Suprapubic skin (tissue), 4 donors: ENCODE data around the gene NPB. TPM values are rescaled to one million over a fixed set of nuclear protein-coding genes. Genes with fewer than 3 reads are reported as not detected.
"Not testable (repeated sequence)": the region's sequence is repeated elsewhere in the genome, so short reads cannot be mapped to it uniquely, and the experiment has no call there.

Experiments
- DNase-seq, 2 donors: peaks; one replicate each; pipeline ENCODE4 v3.0.0-alpha.2; 2019; ENCODE audit warnings: low spot score in 2 of 2
- H3K27ac ChIP-seq: fragments of 200-600 bp; sonication (generic); one replicate; pipeline ENCODE4 v1.5.1; 2019
- H3K27me3 ChIP-seq: fragments of 200-600 bp; sonication (generic); one replicate; pipeline ENCODE4 v1.5.1; 2019
- H3K36me3 ChIP-seq: fragments of 200-600 bp; sonication (generic); one replicate; pipeline ENCODE4 v1.5.1; 2019
- H3K4me1 ChIP-seq: fragments of 200-600 bp; sonication (generic); one replicate; pipeline ENCODE4 v1.5.1; 2019
- H3K4me3 ChIP-seq: fragments of 200-600 bp; sonication (generic); one replicate; pipeline ENCODE4 v1.5.1; 2019; ENCODE audit warnings: mild to moderate bottlenecking
- H3K9me3 ChIP-seq: fragments of 200-600 bp; sonication (generic); one replicate; pipeline ENCODE4 v1.5.1; 2019
- EP300 ChIP-seq: sonication (generic); formaldehyde crosslinking; IDR thresholded peaks from one replicate; pipeline ENCODE4 v1.6.1; 2017; ENCODE audit warnings: antibody characterized with exemption
- POLR2A ChIP-seq, 2 donors: fragments of 450-650 bp; IDR thresholded peaks; one replicate each; pipeline ENCODE4 v1.6.1; 2017; ENCODE audit warnings: antibody characterized with exemption in 2 of 2, mild to moderate bottlenecking in 2 of 2, moderate library complexity in 2 of 2
- POLR2AphosphoS5 ChIP-seq, 3 donors: sonication (generic); formaldehyde crosslinking; IDR thresholded peaks; one replicate each; pipeline ENCODE4 v1.6.1; 2017; ENCODE audit warnings: antibody characterized with exemption in 3 of 3
- WGBS: methylation state at CpG from one replicate; pipeline ENCODE4 v1.1.5; 2018; 5-methylcytosine and 5-hydroxymethylcytosine counted together
- total RNA-seq, 4 donors: library from RNA; depleted of rRNA; stranded (reverse); fragments of >200 nt; gene quantifications; one replicate each; pipeline ENCODE4 v1.1.0, GENCODE V29; 2016
- TF ChIP-seq, protein P1 (sequence below), 2 donors: fragments of 200-600 bp in 1 of 2; fragments of 450-650 bp in 1 of 2; sonication (generic) in 1 of 2; IDR thresholded peaks; one replicate each; pipeline ENCODE4 v1.5.1; 2016 to 2019; ENCODE audit warnings: antibody characterized with exemption in 2 of 2, mild to moderate bottlenecking in 1 of 2, moderate library complexity in 1 of 2

The NPB gene
- total RNA-seq, 4 donors from 2014 or later, result 0.40 TPM; not detected in 3

DNA sequence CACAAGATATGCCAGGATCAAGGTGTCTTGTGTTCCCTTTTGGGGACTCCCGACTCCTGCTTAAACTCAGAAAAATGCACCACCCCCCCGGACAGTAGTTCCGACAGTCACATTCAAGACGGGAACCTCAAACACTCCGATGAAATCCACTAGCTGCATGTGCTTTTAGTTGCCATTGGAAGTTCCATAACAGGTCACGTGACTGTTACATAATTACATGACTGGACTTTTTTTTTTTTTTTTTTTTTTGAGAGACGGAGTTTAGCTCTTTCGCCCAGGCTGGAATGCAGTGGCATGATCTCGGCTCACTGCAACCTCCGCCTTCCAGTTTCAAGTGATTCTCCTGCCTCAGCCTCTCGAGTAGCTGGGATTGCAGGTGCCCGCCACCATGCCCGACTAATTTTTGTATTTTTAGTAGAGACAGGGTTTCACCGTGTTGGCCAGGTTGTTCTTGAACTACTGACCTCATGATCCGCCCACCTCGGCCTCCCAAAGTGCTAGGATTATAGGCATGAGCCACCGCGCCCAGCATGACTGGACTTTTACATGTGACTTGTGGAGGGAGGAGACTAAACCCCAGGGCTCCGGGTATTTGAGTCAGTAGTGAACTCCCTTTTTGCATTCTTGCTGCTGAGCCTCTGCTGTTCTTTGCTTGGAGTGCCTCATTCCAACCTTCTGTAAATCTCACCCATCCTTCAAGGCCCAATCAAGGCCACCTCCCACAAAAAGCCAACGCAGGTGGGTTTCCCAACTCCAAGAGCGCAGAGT is 14.4 kb downstream of the NPB start:
- Histone ChIP-seq H3K9me3 (no peaks in the 10 kb centered on the region), H3K27ac (peak overlapping the region; percentile 85), H3K4me3 (peak overlapping the region; percentile 97), H3K4me1 (peaks cover 56% of the 10 kb centered on the region), H3K27me3 (no peaks in the 10 kb centered on the region), H3K36me3 (peaks cover 51% of the 10 kb centered on the region)
- DNase-seq, result no peak
- 70% methylated on average over 21 of the region's 21 CpGs for whole genome bisulfite sequencing
- no peak for TF ChIP-seq POLR2AphosphoS5 (IDR thresholded peaks at IDR 0.05)
- TF ChIP-seq, protein P1, sequence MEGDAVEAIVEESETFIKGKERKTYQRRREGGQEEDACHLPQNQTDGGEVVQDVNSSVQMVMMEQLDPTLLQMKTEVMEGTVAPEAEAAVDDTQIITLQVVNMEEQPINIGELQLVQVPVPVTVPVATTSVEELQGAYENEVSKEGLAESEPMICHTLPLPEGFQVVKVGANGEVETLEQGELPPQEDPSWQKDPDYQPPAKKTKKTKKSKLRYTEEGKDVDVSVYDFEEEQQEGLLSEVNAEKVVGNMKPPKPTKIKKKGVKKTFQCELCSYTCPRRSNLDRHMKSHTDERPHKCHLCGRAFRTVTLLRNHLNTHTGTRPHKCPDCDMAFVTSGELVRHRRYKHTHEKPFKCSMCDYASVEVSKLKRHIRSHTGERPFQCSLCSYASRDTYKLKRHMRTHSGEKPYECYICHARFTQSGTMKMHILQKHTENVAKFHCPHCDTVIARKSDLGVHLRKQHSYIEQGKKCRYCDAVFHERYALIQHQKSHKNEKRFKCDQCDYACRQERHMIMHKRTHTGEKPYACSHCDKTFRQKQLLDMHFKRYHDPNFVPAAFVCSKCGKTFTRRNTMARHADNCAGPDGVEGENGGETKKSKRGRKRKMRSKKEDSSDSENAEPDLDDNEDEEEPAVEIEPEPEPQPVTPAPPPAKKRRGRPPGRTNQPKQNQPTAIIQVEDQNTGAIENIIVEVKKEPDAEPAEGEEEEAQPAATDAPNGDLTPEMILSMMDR (IDR thresholded peaks at IDR 0.05), result no peak
- no peak for TF ChIP-seq EP300
- no peak for TF ChIP-seq POLR2A (IDR thresholded peaks at IDR 0.05)

DNA sequence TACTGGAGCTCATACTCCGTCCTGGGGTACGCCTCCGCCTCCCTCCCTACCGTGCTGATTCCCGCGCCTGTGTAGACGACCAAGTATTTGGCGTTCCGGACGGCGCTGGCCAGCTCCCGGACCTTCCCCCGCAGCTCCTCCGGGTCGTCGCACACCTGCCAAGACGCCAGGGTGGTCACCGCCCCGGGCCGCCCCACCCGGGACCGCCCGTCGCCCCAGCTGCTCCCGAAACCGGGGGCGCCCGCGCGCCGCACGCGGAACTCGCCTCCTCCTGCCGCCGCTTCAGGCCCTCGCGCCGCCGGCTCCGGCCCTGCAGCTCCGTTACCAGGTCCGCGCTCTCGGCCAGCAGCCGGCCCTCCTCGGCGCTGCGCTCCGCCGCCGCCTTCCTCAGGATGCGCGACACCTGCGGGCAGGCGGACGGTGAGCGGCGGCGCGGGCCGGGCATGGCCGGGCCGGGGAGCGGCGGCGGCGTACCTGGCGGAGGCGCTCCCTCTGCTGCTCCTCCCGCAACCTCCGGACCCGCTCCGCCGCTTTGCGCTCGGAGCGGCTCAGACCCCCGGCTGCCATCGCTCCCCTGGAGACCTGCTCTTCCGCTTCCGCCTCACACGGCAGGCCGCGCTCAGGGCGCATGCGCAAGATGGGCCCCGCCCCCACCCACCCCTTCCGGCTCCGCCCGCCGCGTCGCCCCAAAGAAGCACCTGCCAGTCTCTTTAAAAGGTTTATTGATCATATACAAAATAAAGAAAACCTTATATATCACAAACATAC is 15.7 kb downstream of the NPB start, which contains the start of gene SIRT7:
TSS of gene SIRT7 (minus strand) at position 612 of the 768 bp plus-strand sequence. CDS start at position 567, 45 bp downstream.
- Histone ChIP-seq H3K4me3 (peak within 1 kb of the TSS; percentile 97), H3K9me3 (no peaks in the 10 kb centered on the region), H3K36me3 (peaks cover 55% of the 10 kb centered on the region), H3K4me1 (peaks cover 53% of the 10 kb centered on the region), H3K27me3 (no peaks in the 10 kb centered on the region), H3K27ac (peak within 1 kb of the TSS; percentile 85)
- WGBS, result 0% methylated on average over 12 of the region's 94 CpGs
- no peak for DNase-seq
- TF ChIP-seq, protein P1 (IDR thresholded peaks at IDR 0.05), result no peak
- TF ChIP-seq EP300 (no peak), POLR2A (IDR thresholded peaks at IDR 0.05) (peak in 1 of 2 donors; percentile 50), POLR2AphosphoS5 (IDR thresholded peaks at IDR 0.05) (peak in 1 of 3 donors; percentile 35)

DNA sequence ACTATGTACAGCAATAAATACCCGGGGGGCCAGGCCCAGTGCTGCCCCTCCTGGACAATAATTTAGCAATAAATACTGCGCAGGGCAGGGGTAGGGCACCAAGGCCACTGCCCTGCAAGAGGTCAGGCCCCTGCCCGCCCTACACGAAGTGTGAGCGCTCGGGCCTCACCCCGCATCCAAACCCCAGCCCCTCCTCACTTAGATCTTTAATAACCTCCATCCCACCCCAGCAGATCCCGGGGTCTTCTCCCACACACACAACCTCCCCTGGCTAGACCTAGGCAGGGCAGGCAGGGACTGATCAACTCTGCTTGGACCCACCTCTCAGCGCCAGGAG is 16.3 kb downstream of the NPB start:
- Histone ChIP-seq H3K27ac (peak overlapping the region; percentile 85), H3K36me3 (peaks cover 52% of the 10 kb centered on the region), H3K4me1 (peaks cover 58% of the 10 kb centered on the region), H3K4me3 (peak overlapping the region; percentile 97)
- 43% methylated on average over 9 of the region's 9 CpGs for WGBS
- H3K27me3 ChIP-seq, H3K9me3 ChIP-seq, DNase-seq: not testable (repeated sequence)

DNA sequence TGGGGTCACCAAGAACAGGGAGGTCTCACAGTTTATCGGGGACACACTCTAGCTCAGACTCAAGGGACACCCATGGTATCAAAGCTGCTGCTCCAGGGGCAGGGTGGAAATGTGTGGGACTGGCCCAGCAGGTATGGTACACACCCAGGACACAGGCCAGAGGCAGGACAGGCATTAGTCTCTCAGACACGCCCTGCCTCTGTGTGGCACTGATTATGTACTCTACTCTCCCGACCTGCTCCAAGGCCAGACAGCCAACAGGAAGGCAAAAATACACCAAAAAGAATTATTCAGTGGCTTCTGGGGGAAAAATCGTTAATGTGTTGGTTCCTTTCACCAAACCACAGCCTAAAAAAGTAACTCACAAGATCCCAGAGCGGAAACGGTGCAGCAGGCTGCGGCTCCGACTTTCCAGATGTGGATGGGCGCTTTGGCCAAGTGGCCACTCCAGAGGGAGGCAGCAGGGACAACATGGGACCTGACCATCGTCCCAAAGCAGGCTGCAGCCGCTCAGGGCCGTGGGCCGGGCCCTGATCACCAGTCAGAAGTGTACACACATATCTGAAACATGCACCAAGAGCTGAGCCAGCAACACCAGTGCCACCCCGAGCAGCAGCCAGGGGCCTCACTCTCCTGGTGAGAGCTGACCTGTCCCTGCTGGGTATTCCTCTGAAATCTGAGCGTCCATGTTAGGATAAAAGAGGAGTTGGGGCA is 17.0 kb downstream of the NPB start:
- H3K27ac ChIP-seq, result peak overlapping the region; percentile 85
- peaks cover 65% of the 10 kb centered on the region for H3K4me1 ChIP-seq
- DNase-seq, result no peak
- H3K4me3 ChIP-seq, result no peak overlapping the region
- peaks cover 45% of the 10 kb centered on the region for H3K36me3 ChIP-seq
- no peaks in the 10 kb centered on the region for H3K9me3 ChIP-seq
- TF ChIP-seq POLR2AphosphoS5 (IDR thresholded peaks at IDR 0.05) (no peak), EP300 (no peak), POLR2A (IDR thresholded peaks at IDR 0.05) (no peak)
- TF ChIP-seq, protein P1 (IDR thresholded peaks at IDR 0.05), result no peak
- no peaks in the 10 kb centered on the region for H3K27me3 ChIP-seq
- WGBS, result 82% methylated on average over 12 of the region's 15 CpGs

DNA sequence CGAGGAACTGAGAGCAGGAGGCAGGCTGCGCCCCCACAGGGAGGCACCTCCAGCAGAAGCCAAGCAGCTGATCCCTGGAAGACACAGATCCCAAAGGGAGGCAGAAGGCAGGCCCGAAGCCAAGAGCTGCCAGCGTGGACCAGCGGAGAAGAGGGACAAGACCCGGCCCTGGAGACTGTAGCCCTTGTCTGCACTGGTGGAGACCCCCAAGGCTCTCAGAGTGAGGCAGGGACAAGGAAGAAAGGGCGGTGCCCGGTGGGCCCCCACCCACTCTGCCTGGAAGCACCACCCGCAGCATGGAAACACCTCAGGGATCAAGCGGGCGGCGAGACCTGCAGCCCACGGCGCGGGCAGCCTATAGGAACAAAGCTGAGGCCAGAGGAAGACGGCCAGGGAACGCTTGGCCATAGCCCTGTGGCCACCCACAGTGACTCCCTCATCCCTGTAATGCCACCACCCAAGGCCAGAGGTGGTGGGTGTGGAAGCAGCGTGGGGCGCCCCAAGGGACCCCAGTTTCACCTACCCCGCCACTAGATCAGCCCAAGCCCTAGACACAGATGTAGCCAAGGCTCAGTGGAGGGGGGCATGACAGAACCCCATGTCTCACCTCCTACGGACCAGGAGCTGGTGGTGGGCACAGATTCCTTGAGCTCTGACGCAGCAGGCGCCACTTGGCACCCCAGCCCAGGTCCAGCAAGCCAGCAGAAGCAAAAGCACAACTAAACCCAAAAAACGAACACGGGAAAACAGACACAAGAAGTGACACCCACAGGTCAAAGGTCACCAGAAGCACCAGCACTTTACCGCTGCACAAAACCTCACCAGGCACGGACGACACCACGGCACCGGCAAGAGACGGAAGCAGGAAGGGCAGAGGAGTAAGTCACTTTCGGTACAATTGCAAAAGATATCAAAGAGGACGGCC is 18.8 kb downstream of the NPB start:
- no peak overlapping the region for H3K27ac ChIP-seq
- 82% methylated on average over 32 of the region's 33 CpGs for WGBS
- no peak overlapping the region for H3K4me3 ChIP-seq
- H3K4me1 ChIP-seq, result peaks cover 80% of the 10 kb centered on the region
- H3K27me3 ChIP-seq, result no peaks in the 10 kb centered on the region
- H3K9me3 ChIP-seq, result no peaks in the 10 kb centered on the region
- no peak for DNase-seq
- TF ChIP-seq POLR2A (IDR thresholded peaks at IDR 0.05) (no peak), EP300 (no peak), POLR2AphosphoS5 (IDR thresholded peaks at IDR 0.05) (no peak)
- TF ChIP-seq, protein P1 (IDR thresholded peaks at IDR 0.05), result no peak
- H3K36me3 ChIP-seq, result peaks cover 29% of the 10 kb centered on the region
